Measurements from ENCODE around the gene EEA1. TPM values are rescaled to one million over a fixed set of nuclear protein-coding genes. Genes with fewer than 3 reads are reported as not detected.
"Not testable (repeated sequence)": the region's sequence is repeated elsewhere in the genome, so short reads cannot be mapped to it uniquely, and the experiment has no call there.

Gene EEA1
- total RNA-seq, 3 donors from 2014 or later = 34.2 to 35.8 (median 34.6) TPM

GRCh38 chr12:92971859-92972524 is 42.9 kb upstream of the EEA1 start:
- no peak overlapping the region for H3K4me3 ChIP-seq
- ATAC-seq (peak; percentile 19), DNase-seq (no peak)
- no peaks in the 10 kb centered on the region for H3K36me3 ChIP-seq (ENCODE audit: low read depth)
- no peak for TF ChIP-seq CTCF (IDR thresholded peaks at IDR 0.05)
- intact Hi-C loops (cut with DNase I, micrococcal nuclease) = no loop called here
- H3K4me1 ChIP-seq (ENCODE audit: low read depth) = no peaks in the 10 kb centered on the region
- H3K9me3 ChIP-seq = peaks cover 7% of the 10 kb centered on the region

GRCh38 chr12:92968176-92968813 is 39.2 kb upstream of the EEA1 start:
- H3K9me3 ChIP-seq = no peaks in the 10 kb centered on the region
- intact Hi-C loops (cut with DNase I, micrococcal nuclease) = no loop called here
- TF ChIP-seq CTCF (IDR thresholded peaks at IDR 0.05) = no peak
- DNase-seq = no peak
- H3K36me3 ChIP-seq (ENCODE audit: low read depth) = no peaks in the 10 kb centered on the region
- no peak overlapping the region for H3K4me3 ChIP-seq
- no peaks in the 10 kb centered on the region for H3K4me1 ChIP-seq (ENCODE audit: low read depth)
- ATAC-seq = no peak

GRCh38 chr12:92964378-92964777 is 35.3 kb upstream of the EEA1 start:
- ATAC-seq; DNase-seq; H3K9me3 ChIP-seq; H3K36me3 ChIP-seq (ENCODE audit: low read depth); intact Hi-C loops (cut with DNase I, micrococcal nuclease); H3K4me1 ChIP-seq (ENCODE audit: low read depth); H3K4me3 ChIP-seq: not testable (repeated sequence)

- no peaks in the 10 kb centered on the region for H3K4me1 ChIP-seq (ENCODE audit: low read depth)
- DNase-seq (no peak), ATAC-seq (no peak)
- no peak for TF ChIP-seq CTCF (IDR thresholded peaks at IDR 0.05)
- H3K4me3 ChIP-seq = no peak overlapping the region
- H3K36me3 ChIP-seq (ENCODE audit: low read depth) = no peaks in the 10 kb centered on the region
- intact Hi-C loops (cut with DNase I, micrococcal nuclease) = no loop called here
- H3K9me3 ChIP-seq = no peaks in the 10 kb centered on the region
These were observed 32.9 kb upstream of the EEA1 start for GRCh38 chr12:92961949-92962348.

GRCh38 chr12:92955997-92956663 is 27.0 kb upstream of the EEA1 start:
- ATAC-seq (no peak), DNase-seq (no peak)
- Histone ChIP-seq H3K4me1 (ENCODE audit: low read depth) (no peaks in the 10 kb centered on the region), H3K36me3 (ENCODE audit: low read depth) (no peaks in the 10 kb centered on the region), H3K4me3 (no peak overlapping the region), H3K9me3 (peaks cover 10% of the 10 kb centered on the region)
- no peak for TF ChIP-seq CTCF (IDR thresholded peaks at IDR 0.05)
- intact Hi-C loops (cut with DNase I, micrococcal nuclease) = no loop called here

- TF ChIP-seq CTCF (IDR thresholded peaks at IDR 0.05) = no peak
- Histone ChIP-seq H3K4me1 (ENCODE audit: low read depth) (no peaks in the 10 kb centered on the region), H3K36me3 (ENCODE audit: low read depth) (no peaks in the 10 kb centered on the region), H3K9me3 (peaks cover 10% of the 10 kb centered on the region), H3K4me3 (no peak overlapping the region)
- ATAC-seq = no peak
- DNase-seq = no peak
- intact Hi-C loops (cut with DNase I, micrococcal nuclease) = no loop called here
These were observed 24.7 kb upstream of the EEA1 start for GRCh38 chr12:92953747-92954146.
